BLaER1 (cell line): ENCODE results near the gene WNK3.

Experiments used
- H3K27ac ChIP-seq: shearing (Covaris generic); formaldehyde crosslinking; 2 replicates; pipeline ENCODE4 v1.8.1; 2022
- H3K27me3 ChIP-seq: shearing (Covaris generic); formaldehyde crosslinking; 2 replicates; pipeline ENCODE4 v1.8.1; 2022
- H3K36me3 ChIP-seq: shearing (Covaris generic); formaldehyde crosslinking; 2 replicates; pipeline ENCODE4 v1.8.1; 2022
- H3K4me1 ChIP-seq: shearing (Covaris generic); formaldehyde crosslinking; 2 replicates; pipeline ENCODE4 v1.8.1; 2022
- H3K4me2 ChIP-seq: shearing (Covaris generic); formaldehyde crosslinking; 2 replicates; pipeline ENCODE4 v1.8.1; 2022
- H3K4me3 ChIP-seq: shearing (Covaris generic); formaldehyde crosslinking; 2 replicates; pipeline ENCODE4 v1.8.1; 2022
- H3K9ac ChIP-seq: shearing (Covaris generic); formaldehyde crosslinking; 2 replicates; pipeline ENCODE4 v1.8.1; 2022
- H3K9me3 ChIP-seq: shearing (Covaris generic); formaldehyde crosslinking; 2 replicates; pipeline ENCODE4 v1.8.1; 2022
- H4K20me1 ChIP-seq: shearing (Covaris generic); formaldehyde crosslinking; 2 replicates; pipeline ENCODE4 v1.8.1; 2022
- Cebpa-rat ChIP-seq: shearing (Covaris generic); IDR thresholded peaks from 2 replicates; pipeline ENCODE4 v1.8.1; 2022

WNK3 gene

DNA sequence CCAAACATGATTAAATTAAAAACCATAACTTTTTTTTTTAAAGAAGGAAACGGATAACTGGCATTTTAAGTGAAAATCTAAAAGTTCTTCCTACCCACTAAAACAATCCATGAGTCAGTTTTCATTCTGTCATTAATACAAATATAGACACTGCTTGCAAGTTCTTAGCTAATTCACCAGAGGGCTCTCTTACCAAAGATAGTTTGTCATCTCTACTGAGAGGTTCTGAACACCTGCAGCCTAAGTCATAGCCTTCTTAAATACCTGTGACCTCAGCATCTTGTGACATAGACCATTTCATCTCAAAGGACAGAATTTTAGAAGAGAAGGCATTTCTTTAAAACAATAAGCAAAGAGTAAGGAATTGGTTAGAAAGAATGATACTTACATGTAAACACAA lies 109.5 kb downstream of the WNK3 start:
- Histone ChIP-seq H3K4me2 (no peak overlapping the region), H3K9me3 (no peaks in the 10 kb centered on the region), H3K4me3 (no peak overlapping the region), H3K27me3 (peaks cover 76% of the 10 kb centered on the region), H3K36me3 (no peaks in the 10 kb centered on the region), H4K20me1 (no peaks in the 10 kb centered on the region), H3K4me1 (no peaks in the 10 kb centered on the region), H3K9ac (no peak overlapping the region), H3K27ac (no peak overlapping the region)
- TF ChIP-seq Cebpa-rat, result no peak

DNA sequence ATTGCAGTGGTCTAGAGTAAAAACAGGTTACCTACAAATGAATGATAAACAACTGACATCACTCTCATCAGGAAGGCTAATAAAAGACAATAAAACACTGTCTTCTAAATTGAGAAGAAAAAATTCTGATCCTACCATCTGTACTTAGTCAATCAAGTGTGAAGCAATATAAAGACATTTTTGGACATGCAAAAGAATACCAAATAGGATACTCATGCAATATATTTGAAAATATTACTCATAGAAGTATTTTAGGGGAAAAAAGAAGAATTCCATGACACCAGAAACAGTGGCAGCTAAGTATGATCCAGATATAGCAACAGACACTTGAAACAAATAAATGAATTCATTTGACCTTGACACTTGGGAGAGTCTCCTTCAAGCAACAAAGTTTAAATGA lies 111.0 kb downstream of the WNK3 start:
- Histone ChIP-seq H3K9me3 (no peaks in the 10 kb centered on the region), H3K9ac (no peak overlapping the region), H3K4me1 (no peaks in the 10 kb centered on the region), H3K36me3 (no peaks in the 10 kb centered on the region), H3K4me3 (no peak overlapping the region), H3K27ac (no peak overlapping the region), H3K4me2 (no peak overlapping the region), H3K27me3 (peaks cover 76% of the 10 kb centered on the region), H4K20me1 (no peaks in the 10 kb centered on the region)
- no peak for TF ChIP-seq Cebpa-rat

DNA sequence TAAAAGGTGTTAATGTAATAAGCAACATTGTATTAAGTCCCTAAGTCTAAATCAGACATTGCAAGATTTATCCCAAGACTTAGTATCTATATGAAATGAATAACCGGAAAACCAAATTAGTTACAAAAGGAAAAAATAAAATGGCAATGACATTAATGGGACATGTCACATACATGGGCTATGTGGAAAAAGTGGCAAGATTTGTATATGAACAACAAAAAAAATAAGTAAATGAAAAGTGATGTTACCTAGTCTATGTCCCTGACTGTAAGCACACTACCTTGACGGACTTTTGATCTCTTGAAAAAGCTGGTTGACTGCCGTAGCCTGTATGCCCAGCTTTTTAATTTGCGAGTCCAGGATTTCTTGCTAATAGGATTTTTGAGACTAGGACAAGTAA lies 119.3 kb downstream of the WNK3 start:
- Histone ChIP-seq H3K4me2 (no peak overlapping the region), H3K36me3 (no peaks in the 10 kb centered on the region), H3K9ac (no peak overlapping the region), H3K4me1 (no peaks in the 10 kb centered on the region), H3K27ac (no peak overlapping the region), H4K20me1 (no peaks in the 10 kb centered on the region), H3K9me3 (peaks cover 6% of the 10 kb centered on the region; the same call in 1 of the 2 replicates), H3K27me3 (peaks cover 48% of the 10 kb centered on the region), H3K4me3 (no peak overlapping the region)
- no peak for TF ChIP-seq Cebpa-rat

DNA sequence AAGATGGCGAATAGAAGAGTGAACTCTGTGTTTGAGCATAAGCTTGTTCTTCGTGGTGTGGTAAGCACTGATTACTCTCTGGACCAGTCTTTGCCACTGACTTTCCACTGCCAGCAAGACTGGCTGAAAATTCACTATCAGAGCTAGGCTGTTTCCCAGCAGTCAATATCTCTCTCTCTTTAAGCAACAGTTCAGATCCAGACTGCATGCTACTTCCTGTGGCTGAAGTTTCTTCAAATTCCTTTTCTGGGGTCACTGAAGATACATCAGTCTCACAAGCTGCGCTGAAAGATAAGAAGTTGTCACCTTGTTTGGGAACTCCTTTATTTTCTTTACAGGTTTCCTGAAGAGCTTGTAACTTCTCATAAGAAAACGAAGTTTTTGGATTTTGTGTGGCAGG lies 120.8 kb downstream of the WNK3 start:
- no peak for TF ChIP-seq Cebpa-rat

DNA sequence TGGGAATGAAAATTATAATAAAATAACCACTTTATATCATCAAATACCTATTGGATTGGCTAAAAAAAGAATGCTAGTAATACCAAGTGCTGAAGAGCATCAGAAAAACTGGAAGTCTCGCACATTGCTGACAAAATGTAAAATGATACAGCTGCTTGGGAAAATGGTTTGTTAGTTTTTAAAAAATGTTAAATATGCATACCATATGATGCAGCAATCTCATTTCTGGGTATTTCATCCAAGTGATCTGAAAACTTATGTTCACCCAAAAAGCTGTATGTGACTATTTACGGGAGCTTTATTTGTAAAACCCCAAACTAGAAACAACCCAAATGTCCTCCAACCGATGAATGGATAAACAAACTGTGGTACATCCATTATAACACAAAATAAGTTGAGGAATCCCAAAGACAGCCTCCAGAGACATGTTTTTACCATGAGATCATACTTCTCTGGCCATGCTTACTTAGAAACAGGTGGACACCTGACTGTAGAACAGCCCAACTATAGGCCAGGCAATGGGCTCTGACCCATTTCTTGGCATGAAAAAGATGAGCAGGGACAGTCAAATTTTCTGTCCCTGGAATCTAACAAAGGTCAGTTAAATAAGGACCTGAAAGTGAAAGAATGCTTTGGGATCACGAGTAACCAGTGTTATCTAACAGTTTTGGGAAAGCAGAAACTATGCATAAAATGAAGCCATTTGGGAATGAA lies 127.3 kb downstream of the WNK3 start:
- no peak overlapping the region for H3K4me2 ChIP-seq
- H3K27ac ChIP-seq, result no peak overlapping the region
- H3K4me3 ChIP-seq, result no peak overlapping the region
- H3K9ac ChIP-seq, result no peak overlapping the region
- peaks cover 5% of the 10 kb centered on the region; the same call in 1 of the 2 replicates for H3K27me3 ChIP-seq
- no peaks in the 10 kb centered on the region for H3K4me1 ChIP-seq
- no peaks in the 10 kb centered on the region for H4K20me1 ChIP-seq
- no peaks in the 10 kb centered on the region for H3K36me3 ChIP-seq
- H3K9me3 ChIP-seq, result no peaks in the 10 kb centered on the region
- no peak for TF ChIP-seq Cebpa-rat

More for the DNA sequence above, 120.8 kb downstream of the WNK3 start:
- Histone ChIP-seq H3K4me2 (no peak overlapping the region), H3K9ac (no peak overlapping the region), H3K36me3 (no peaks in the 10 kb centered on the region), H3K27me3 (peaks cover 36% of the 10 kb centered on the region), H3K4me1 (no peaks in the 10 kb centered on the region), H3K27ac (no peak overlapping the region), H4K20me1 (no peaks in the 10 kb centered on the region), H3K4me3 (no peak overlapping the region), H3K9me3 (peaks cover 6% of the 10 kb centered on the region; the same call in 1 of the 2 replicates)

DNA sequence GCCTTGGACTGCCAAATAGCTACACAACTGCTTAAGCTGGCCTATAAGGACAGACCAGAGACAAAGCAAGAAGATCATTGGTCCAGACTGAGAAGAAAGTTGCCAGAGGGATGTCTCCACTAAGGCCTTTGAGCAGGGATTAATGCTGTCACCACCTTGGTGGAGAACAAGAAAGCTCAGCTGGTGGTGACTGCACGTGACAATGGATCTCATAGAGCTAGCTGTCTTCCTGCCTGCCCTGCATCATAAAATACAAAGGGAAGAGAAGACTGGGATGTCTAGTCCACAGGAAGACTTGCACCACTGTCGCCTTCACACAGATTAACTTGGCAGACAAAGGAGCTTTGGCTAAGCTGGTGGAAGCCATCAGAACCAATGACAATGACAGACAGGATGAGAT lies 134.3 kb downstream of the WNK3 start:
- H3K9me3 ChIP-seq, result no peaks in the 10 kb centered on the region
- H3K9ac ChIP-seq, result no peak overlapping the region
- H3K36me3 ChIP-seq, result no peaks in the 10 kb centered on the region
- no peak overlapping the region for H3K4me2 ChIP-seq
- H3K27me3 ChIP-seq, result 0 out of 2 replicates have a peak, but pooled peaks cover 4% of the 10 kb centered on the region
- no peak overlapping the region for H3K4me3 ChIP-seq
- no peak overlapping the region for H3K27ac ChIP-seq
- H3K4me1 ChIP-seq, result no peaks in the 10 kb centered on the region
- H4K20me1 ChIP-seq, result no peaks in the 10 kb centered on the region
- TF ChIP-seq Cebpa-rat, result no peak

DNA sequence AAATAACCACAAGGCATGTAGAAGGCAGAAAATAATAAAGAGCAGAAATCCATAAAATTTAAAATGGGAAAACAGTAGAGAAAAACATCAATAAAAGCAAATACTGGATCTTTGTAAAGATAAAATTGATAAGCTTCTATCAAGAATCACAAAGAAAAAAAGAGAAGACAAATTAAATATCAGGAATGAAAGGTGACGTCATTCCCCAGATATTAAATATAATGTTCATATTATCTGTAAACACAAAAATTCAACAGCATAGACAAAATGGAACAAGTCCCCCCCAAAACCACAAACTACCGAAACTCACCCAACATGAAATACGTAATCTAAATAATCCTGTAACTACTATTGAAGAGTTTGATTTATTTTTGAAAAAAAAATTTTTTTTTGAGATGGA lies 144.2 kb downstream of the WNK3 start:
- Histone ChIP-seq H3K9ac (no peak overlapping the region), H3K27ac (no peak overlapping the region), H3K4me2 (no peak overlapping the region), H3K27me3 (peaks cover 6% of the 10 kb centered on the region; the same call in 1 of the 2 replicates), H3K9me3 (peaks cover 15% of the 10 kb centered on the region), H4K20me1 (no peaks in the 10 kb centered on the region), H3K4me3 (no peak overlapping the region), H3K36me3 (no peaks in the 10 kb centered on the region), H3K4me1 (no peaks in the 10 kb centered on the region)
- no peak for TF ChIP-seq Cebpa-rat

DNA sequence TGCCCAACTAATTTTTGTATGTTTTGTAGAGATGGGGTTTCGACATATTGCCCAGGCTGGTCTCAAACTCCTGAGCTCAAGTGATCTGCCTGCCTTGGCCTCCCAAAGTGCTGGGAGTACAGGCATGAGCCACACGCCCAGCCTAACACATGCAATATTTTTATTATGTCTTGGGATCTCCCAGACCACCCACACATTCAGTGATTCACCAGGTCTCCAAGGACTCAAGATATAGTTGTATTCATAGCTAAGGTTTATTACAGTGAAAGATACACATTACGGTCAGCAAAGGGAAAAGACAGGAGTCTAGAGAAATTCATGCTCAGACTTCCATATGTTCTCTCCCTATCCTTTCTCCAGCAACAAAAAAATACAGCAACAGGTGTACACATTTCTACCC lies 149.3 kb downstream of the WNK3 start:
- Histone ChIP-seq H3K4me3 (no peak overlapping the region), H3K9me3 (no peaks in the 10 kb centered on the region), H3K9ac (no peak overlapping the region), H3K27ac (no peak overlapping the region), H3K4me1 (no peaks in the 10 kb centered on the region), H3K27me3 (peaks cover 23% of the 10 kb centered on the region), H4K20me1 (no peaks in the 10 kb centered on the region), H3K36me3 (no peaks in the 10 kb centered on the region), H3K4me2 (no peak overlapping the region)
- no peak for TF ChIP-seq Cebpa-rat

DNA sequence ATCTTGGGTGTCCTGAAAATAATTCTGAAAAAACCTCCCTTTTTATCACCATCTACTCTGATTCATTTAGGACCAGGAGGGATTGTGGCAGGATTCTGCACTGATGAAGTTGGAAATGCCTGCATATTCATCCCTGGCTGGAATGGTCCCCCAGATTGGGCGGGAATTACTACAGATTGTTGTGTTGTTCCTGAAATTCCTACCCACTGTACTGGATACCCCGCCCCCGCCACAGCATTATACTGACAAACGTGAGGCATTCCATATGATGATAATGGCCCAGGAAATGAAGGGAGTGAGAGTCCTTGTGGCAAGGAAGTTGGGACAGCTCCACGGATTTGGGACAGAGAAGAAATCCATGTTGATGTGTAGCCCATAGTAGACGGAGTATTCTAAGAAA lies 159.6 kb downstream of the WNK3 start:
- H3K27me3 ChIP-seq, result peaks cover 49% of the 10 kb centered on the region
- H3K36me3 ChIP-seq, result no peaks in the 10 kb centered on the region
- no peak overlapping the region for H3K27ac ChIP-seq
- H4K20me1 ChIP-seq, result no peaks in the 10 kb centered on the region
- TF ChIP-seq Cebpa-rat, result no peak
- H3K4me3 ChIP-seq, result no peak overlapping the region
- no peaks in the 10 kb centered on the region for H3K4me1 ChIP-seq
- H3K9me3 ChIP-seq, result no peaks in the 10 kb centered on the region
- H3K9ac ChIP-seq, result no peak overlapping the region
- H3K4me2 ChIP-seq, result no peak overlapping the region

DNA sequence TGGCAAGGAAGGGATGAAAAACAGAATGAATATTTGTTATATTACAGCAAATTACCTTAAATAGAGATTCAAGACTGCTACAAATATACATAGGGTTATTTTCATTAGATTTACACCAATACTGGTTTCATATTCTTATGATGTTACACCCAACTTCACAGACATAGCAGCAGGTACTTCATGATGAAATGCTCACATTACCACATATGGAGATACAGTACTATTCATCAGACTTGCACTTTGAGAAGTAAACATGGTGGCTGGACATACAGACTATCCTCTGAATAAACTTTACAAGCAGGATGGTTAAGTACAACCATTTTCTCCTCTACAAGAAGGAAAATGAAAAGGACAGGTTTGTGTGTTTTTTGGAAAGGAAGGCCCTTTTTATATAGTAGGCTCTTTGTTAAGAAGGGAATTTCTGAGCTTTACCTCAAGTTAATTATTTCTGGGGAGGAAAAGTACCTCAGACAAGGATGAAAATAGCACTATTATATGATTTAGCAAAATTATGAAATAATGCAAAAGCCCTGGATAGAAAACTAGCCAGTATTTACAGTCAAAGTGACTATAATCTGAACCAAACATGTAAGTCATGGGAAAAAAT lies 162.8 kb downstream of the WNK3 start:
- Histone ChIP-seq H3K36me3 (no peaks in the 10 kb centered on the region), H4K20me1 (no peaks in the 10 kb centered on the region), H3K4me1 (no peaks in the 10 kb centered on the region), H3K9me3 (no peaks in the 10 kb centered on the region), H3K9ac (no peak overlapping the region), H3K27me3 (peaks cover 66% of the 10 kb centered on the region), H3K4me3 (no peak overlapping the region), H3K27ac (no peak overlapping the region), H3K4me2 (no peak overlapping the region)
- no peak for TF ChIP-seq Cebpa-rat
